ENCODE data around the gene ADAMTS6. TPM values are rescaled to one million over a fixed set of nuclear protein-coding genes. Genes with fewer than 3 reads are reported as not detected.

ADAMTS6 gene
- total and polyA plus RNA-seq, 3 experiments from 2014 or later = 0.23 to 1.2 (median 0.93) TPM

DNA sequence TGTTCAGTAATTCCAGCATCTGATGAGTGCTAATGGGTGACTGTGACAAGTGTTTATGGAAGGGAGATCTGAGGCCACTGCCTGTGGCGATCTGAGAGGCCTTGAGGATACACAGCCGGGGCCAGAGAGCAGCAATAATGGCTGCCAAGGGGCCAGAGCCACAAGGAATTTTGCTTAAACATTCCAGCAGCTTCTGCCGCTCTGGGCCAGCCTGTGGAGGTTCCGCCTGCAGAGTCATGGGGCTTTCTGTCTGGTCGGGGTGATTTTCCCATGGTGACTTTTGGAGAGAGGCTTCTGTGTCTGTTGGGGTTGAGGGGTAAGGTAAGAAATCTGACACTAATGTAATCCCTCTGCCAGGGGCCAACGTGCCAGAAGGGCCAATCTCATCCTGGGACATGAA lies 353.5 kb downstream of the ADAMTS6 start:
- H3K27me3 ChIP-seq (ENCODE audit: insufficient read depth, low read length, poor library complexity, severe bottlenecking) = no peaks in the 10 kb centered on the region
- Mint-ChIP-seq H3K27ac (peak overlapping the region in 2 of 8 donors; percentile 29 to 38), H3K27me3 (peaks cover 0 to 4% of the 10 kb centered on the region in 2 donors), H3K9me3 (no peaks in the 10 kb centered on the region), H3K4me3 (no peak overlapping the region), H3K36me3 (no peaks in the 10 kb centered on the region), H3K4me1 (no peaks in the 10 kb centered on the region)
- no peaks in the 10 kb centered on the region for H3K9me3 ChIP-seq (ENCODE audit: low read length)
- H3K36me3 ChIP-seq (ENCODE audit: insufficient read depth, low read length) = no peaks in the 10 kb centered on the region
- CTCF ChIA-PET = no interaction called here
- POLR2A ChIA-PET = no interaction called here
- no peak overlapping the region for H3K27ac ChIP-seq (ENCODE audit: low read depth, low read length)
- no peak for DNase-seq
- H3K4me1 ChIP-seq (ENCODE audit: insufficient read depth, low read length) = no peaks in the 10 kb centered on the region
- no peak overlapping the region for H3K4me3 ChIP-seq (ENCODE audit: low read length)

DNA sequence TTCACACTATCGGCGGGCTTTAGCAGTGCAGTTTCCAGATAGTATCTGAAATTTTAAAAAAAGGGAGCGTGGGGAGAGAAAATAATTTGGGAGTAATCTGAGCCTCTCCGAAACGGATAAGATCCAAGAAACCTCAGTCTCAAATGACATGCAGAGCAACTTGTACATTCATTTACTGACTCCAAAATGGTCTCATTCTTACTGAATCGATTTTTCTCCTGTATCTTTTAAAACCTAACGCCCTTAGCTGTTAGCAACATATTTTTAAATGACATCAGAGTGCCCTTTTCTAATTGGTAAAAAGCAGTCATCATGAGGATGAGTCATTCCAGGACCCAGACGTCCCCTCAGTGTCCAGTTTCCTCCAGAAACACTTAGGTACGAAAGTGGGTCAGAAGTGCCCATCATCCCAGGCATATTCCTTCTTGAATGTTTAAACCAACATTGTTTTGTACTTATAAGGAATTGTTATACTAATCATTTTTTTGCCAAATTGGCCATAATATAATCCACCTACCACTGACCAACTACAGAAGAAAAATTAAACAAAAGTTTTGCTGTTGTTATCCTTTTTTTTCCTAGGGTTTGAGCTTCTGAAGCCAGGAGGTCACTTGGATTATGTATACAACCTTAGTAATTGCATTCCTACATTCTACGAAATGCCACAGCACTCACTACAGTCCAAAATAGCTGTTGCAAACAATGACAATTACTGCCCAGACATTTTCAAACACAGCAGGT lies 354.4 kb downstream of the ADAMTS6 start:
- H3K4me3 Mint-ChIP-seq = no peak overlapping the region
- H3K9me3 ChIP-seq (ENCODE audit: low read length) = no peaks in the 10 kb centered on the region
- CTCF ChIA-PET = no interaction called here

DNA sequence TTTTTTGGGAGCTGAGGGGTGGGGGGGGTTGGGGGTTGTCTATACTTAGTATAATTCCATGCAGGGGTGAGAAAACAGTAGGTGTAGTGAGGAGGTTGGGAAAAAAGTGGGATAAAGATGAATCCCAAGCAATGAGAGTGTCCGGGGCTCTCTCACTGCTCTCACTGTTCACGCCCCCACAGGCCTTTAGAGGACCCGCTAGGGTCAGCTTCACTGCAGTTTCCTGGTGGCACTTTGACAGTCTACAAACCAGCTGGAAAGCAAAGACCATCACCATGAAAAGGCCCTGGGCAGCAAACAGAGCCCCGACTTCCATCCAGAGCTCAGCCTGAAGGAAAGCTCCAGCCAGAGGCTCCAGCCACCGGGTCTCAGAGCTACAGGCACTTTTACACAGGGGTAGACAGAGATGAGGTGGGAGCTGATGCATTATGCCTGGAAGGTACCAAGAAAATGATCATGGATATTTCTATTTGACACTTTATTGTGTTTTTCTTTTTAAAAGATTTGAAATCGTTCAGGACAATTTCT lies 355.1 kb downstream of the ADAMTS6 start:
- no peak overlapping the region for H3K4me3 Mint-ChIP-seq
- peaks cover 0 to 4% of the 10 kb centered on the region in 2 donors for H3K27me3 Mint-ChIP-seq
- Histone ChIP-seq H3K9me3 (ENCODE audit: low read length) (no peaks in the 10 kb centered on the region), H3K4me3 (ENCODE audit: low read length) (no peak overlapping the region), H3K4me1 (ENCODE audit: insufficient read depth, low read length) (no peaks in the 10 kb centered on the region), H3K27me3 (ENCODE audit: insufficient read depth, low read length, poor library complexity, severe bottlenecking) (no peaks in the 10 kb centered on the region), H3K36me3 (ENCODE audit: insufficient read depth, low read length) (no peaks in the 10 kb centered on the region), H3K27ac (ENCODE audit: low read depth, low read length) (no peak overlapping the region)
- peak overlapping the region in 1 of 8 donors; percentile 58 for H3K27ac Mint-ChIP-seq
- no peaks in the 10 kb centered on the region for H3K4me1 Mint-ChIP-seq
- H3K36me3 Mint-ChIP-seq = no peaks in the 10 kb centered on the region
- ChIA-PET CTCF (no interaction called here), POLR2A (no interaction called here)
- H3K9me3 Mint-ChIP-seq = no peaks in the 10 kb centered on the region
- no peak for DNase-seq

More for the DNA sequence above, 354.4 kb downstream of the ADAMTS6 start:
- no peaks in the 10 kb centered on the region for H3K9me3 Mint-ChIP-seq
- no peaks in the 10 kb centered on the region for H3K4me1 Mint-ChIP-seq
- Histone ChIP-seq H3K27ac (ENCODE audit: low read depth, low read length) (no peak overlapping the region), H3K27me3 (ENCODE audit: insufficient read depth, low read length, poor library complexity, severe bottlenecking) (no peaks in the 10 kb centered on the region), H3K4me3 (ENCODE audit: low read length) (no peak overlapping the region), H3K36me3 (ENCODE audit: insufficient read depth, low read length) (no peaks in the 10 kb centered on the region), H3K4me1 (ENCODE audit: insufficient read depth, low read length) (no peaks in the 10 kb centered on the region)
- no peaks in the 10 kb centered on the region for H3K36me3 Mint-ChIP-seq
- H3K27ac Mint-ChIP-seq = no peak overlapping the region
- POLR2A ChIA-PET = no interaction called here
- no peak for DNase-seq
- peaks cover 0 to 4% of the 10 kb centered on the region in 2 donors for H3K27me3 Mint-ChIP-seq

DNA sequence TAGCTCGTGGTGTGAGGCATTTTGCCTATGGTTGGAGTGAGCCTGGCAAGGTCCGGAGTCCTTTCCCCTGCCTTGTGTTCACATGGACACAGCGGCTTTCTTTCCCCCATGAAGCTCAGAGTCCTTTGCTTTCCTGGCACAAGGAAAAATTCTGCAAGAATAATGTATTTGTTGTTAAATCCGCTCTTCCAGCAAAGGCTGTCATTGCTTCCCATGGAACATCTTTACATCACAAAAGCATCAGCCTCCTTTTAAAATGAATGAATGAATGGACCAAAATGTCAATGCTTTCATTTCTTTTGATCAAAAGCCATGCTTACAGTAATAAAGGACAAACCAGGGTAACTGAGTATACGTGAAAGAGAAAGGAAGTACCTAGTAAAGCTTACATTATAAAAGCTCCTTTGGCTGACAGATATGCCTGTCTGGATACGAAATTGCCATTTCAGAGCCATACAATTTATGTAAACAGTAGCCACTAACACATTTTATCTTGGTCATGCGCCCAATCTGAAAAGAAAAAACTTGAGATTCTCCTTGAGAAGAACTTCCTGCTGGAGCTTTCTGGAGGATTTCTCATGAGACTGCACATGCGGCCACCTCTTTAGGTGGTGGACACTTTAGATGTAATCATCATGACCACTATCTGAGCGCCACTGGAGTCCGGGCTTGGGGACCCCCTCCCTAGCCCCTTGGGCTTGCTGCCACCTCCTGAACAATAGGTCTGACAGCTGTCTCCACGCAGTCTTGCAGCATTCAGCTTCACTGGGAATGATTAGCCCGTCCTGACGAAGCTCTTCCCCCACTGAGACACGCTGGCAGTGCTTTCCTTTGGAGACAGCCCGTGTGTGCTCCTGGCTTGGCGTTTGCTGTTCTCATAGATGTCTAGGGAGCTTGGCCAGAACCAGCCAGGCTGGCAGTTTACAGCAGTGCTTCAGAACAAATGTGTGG lies 355.9 kb downstream of the ADAMTS6 start:
- Mint-ChIP-seq H3K4me1 (no peaks in the 10 kb centered on the region), H3K27ac (no peak overlapping the region), H3K9me3 (no peaks in the 10 kb centered on the region), H3K4me3 (no peak overlapping the region), H3K36me3 (no peaks in the 10 kb centered on the region), H3K27me3 (peaks cover 0 to 4% of the 10 kb centered on the region in 2 donors)
- Histone ChIP-seq H3K4me3 (ENCODE audit: low read length) (no peak overlapping the region), H3K4me1 (ENCODE audit: insufficient read depth, low read length) (no peaks in the 10 kb centered on the region), H3K27me3 (ENCODE audit: insufficient read depth, low read length, poor library complexity, severe bottlenecking) (no peaks in the 10 kb centered on the region), H3K9me3 (ENCODE audit: low read length) (no peaks in the 10 kb centered on the region), H3K27ac (ENCODE audit: low read depth, low read length) (no peak overlapping the region), H3K36me3 (ENCODE audit: insufficient read depth, low read length) (no peaks in the 10 kb centered on the region)
- ChIA-PET CTCF (no interaction called here), POLR2A (no interaction called here)
- DNase-seq = no peak

DNA sequence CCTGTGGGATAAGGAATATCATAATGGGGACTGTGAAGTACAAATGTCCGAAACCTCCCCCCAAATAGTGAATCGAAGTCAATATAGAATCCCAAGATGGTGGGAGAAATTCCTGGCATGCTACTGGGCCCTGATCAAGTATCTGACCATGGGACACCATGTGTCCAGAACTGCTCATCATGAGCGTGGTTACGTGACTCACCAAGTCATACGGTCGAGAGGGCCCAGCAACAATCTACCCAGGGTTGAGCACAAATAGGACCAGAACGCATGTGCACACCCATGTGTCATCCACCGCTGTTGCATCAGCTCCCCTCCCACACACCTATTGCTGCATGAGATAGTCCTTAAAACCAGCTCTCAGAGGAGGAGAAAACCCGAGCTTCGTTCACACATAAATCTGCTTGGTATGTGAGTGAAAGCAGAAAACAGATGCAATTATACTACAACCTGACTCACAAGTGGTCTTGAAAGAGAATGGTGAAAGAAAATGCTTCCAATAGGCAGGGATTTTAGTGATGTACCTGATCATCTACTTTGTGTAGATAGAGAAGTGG lies 359.8 kb downstream of the ADAMTS6 start:
- no peak overlapping the region for H3K4me3 ChIP-seq (ENCODE audit: low read length)
- no peak overlapping the region for H3K4me3 Mint-ChIP-seq
- no peaks in the 10 kb centered on the region for H3K9me3 ChIP-seq (ENCODE audit: low read length)
- H3K27me3 ChIP-seq (ENCODE audit: insufficient read depth, low read length, poor library complexity, severe bottlenecking) = no peaks in the 10 kb centered on the region
- ChIA-PET CTCF (interaction anchor here (1.5 kb wide), 1 partner anchor 9 kb away, joined by 3 read pairs; no protein-coding TSS in a partner anchor), POLR2A (no interaction called here)
- H3K27me3 Mint-ChIP-seq = peaks cover 2 to 5% of the 10 kb centered on the region in 2 donors
- no peak overlapping the region for H3K27ac Mint-ChIP-seq
- H3K27ac ChIP-seq (ENCODE audit: low read depth, low read length) = no peak overlapping the region
- H3K9me3 Mint-ChIP-seq = peaks cover 0 to 10% (median 7%) of the 10 kb centered on the region in 5 donors
- no peaks in the 10 kb centered on the region for H3K4me1 Mint-ChIP-seq
- peaks cover 0 to 18% (median 0%) of the 10 kb centered on the region in 3 donors for H3K36me3 Mint-ChIP-seq
- no peak for DNase-seq
- no peaks in the 10 kb centered on the region for H3K4me1 ChIP-seq (ENCODE audit: insufficient read depth, low read length)
- H3K36me3 ChIP-seq (ENCODE audit: insufficient read depth, low read length) = no peaks in the 10 kb centered on the region

DNA sequence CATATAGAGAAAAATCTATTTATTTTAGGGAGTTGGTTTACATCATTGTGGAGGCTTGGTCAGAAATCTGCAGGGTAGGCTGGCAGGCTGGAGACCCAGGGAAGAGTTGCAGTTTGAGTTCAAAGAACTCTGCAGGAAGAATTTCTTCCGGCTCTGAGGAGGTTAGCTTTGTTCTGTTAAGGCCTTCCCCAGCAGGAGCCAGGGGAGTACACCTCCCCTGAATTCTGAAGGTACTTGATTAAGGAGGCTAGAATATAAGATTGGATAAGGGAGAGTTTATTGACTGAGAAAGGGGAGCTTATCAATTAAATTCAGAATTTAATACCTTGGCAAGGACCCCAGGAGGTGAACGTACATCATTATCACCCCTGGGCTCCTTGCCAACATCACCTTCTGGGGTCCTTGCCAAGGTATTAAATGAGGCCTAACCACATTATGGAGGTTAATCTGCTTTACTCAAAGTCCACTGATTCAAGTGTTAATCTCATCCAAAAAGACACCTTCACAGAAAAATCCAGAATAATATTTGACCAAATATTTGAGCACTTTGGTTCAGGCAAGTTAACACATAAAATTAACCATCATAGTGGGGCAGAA lies 361.3 kb downstream of the ADAMTS6 start:
- ChIA-PET CTCF (interaction anchor here (1.5 kb wide), 1 partner anchor 11 kb away, joined by 3 read pairs; no protein-coding TSS in a partner anchor), POLR2A (no interaction called here)
- no peaks in the 10 kb centered on the region for H3K27me3 ChIP-seq (ENCODE audit: insufficient read depth, low read length, poor library complexity, severe bottlenecking)
- H3K27ac Mint-ChIP-seq = no peak overlapping the region
- no peak overlapping the region for H3K4me3 ChIP-seq (ENCODE audit: low read length)
- peaks cover 2 to 5% of the 10 kb centered on the region in 2 donors for H3K27me3 Mint-ChIP-seq
- no peaks in the 10 kb centered on the region for H3K4me1 Mint-ChIP-seq
- peaks cover 0 to 18% (median 0%) of the 10 kb centered on the region in 3 donors for H3K36me3 Mint-ChIP-seq
- H3K27ac ChIP-seq (ENCODE audit: low read depth, low read length) = no peak overlapping the region
- H3K4me1 ChIP-seq (ENCODE audit: insufficient read depth, low read length) = no peaks in the 10 kb centered on the region
- H3K4me3 Mint-ChIP-seq = no peak overlapping the region
- peaks cover 0 to 10% (median 7%) of the 10 kb centered on the region in 5 donors for H3K9me3 Mint-ChIP-seq
- no peaks in the 10 kb centered on the region for H3K9me3 ChIP-seq (ENCODE audit: low read length)
- no peak for DNase-seq
- H3K36me3 ChIP-seq (ENCODE audit: insufficient read depth, low read length) = no peaks in the 10 kb centered on the region

DNA sequence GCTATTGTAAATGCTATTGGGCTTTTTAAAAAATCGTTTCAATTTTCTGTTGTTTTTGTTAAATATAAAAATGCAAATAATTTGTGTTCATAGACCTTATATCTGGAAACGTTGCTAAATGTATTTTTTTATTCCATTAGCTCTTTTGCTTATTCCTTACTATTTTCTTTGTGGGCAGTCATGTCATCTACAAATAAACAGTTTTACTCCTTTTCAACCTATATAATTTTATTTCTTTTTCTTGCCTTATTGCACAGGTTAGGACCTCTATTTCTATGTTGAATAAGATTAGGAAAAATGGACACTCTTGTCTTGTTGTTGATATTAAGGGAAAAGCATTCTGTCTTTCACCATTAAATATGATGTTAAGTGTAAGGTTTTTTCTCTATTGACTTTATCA lies 364.2 kb downstream of the ADAMTS6 start:
- H3K4me3 Mint-ChIP-seq = no peak overlapping the region
- H3K9me3 Mint-ChIP-seq = peaks cover 0 to 10% (median 7%) of the 10 kb centered on the region in 5 donors
- Histone ChIP-seq H3K36me3 (ENCODE audit: insufficient read depth, low read length) (no peaks in the 10 kb centered on the region), H3K4me1 (ENCODE audit: insufficient read depth, low read length) (no peaks in the 10 kb centered on the region), H3K27ac (ENCODE audit: low read depth, low read length) (no peak overlapping the region), H3K9me3 (ENCODE audit: low read length) (no peaks in the 10 kb centered on the region), H3K4me3 (ENCODE audit: low read length) (no peak overlapping the region), H3K27me3 (ENCODE audit: insufficient read depth, low read length, poor library complexity, severe bottlenecking) (no peaks in the 10 kb centered on the region)
- CTCF ChIA-PET = interaction anchor here (1.4 kb wide), 1 partner anchor 14 kb away, joined by 4 read pairs; no protein-coding TSS in a partner anchor
- no peak overlapping the region for H3K27ac Mint-ChIP-seq
- POLR2A ChIA-PET = no interaction called here
- peaks cover 2 to 9% of the 10 kb centered on the region in 2 donors for H3K27me3 Mint-ChIP-seq
- peaks cover 0 to 18% (median 0%) of the 10 kb centered on the region in 3 donors for H3K36me3 Mint-ChIP-seq
- DNase-seq = no peak
- H3K4me1 Mint-ChIP-seq = no peaks in the 10 kb centered on the region

All from CD8-positive, alpha-beta memory T cell (primary cell).